Nephron (organoid): ENCODE results near the gene SLC1A2.

Experiments
- H3K27ac Mint-ChIP-seq, 3 experiments: 2 replicates each; pipeline ENCODE4 v1.8.0; 2020; ENCODE audit warnings: mixed read lengths in 3 of 3, mild to moderate bottlenecking in 2 of 3, moderate library complexity in 1 of 3
- H3K27me3 Mint-ChIP-seq: 2 replicates; pipeline ENCODE4 v1.8.0; 2021; ENCODE audit warnings: low read depth, mild to moderate bottlenecking, moderate library complexity, mixed read lengths
- H3K36me3 Mint-ChIP-seq: 2 replicates; pipeline ENCODE4 v1.8.0; 2020; ENCODE audit warnings: low read depth, mixed read lengths
- H3K4me1 Mint-ChIP-seq: 2 replicates; pipeline ENCODE4 v1.8.0; 2020; ENCODE audit warnings: mixed read lengths
- H3K4me3 Mint-ChIP-seq, 3 experiments: 2 replicates each; pipeline ENCODE4 v1.8.0; 2020; ENCODE audit warnings: mild to moderate bottlenecking in 3 of 3, mixed read lengths in 3 of 3, moderate library complexity in 2 of 3
- H3K9me3 Mint-ChIP-seq: 2 replicates; pipeline ENCODE4 v1.8.0; 2020; ENCODE audit warnings: mixed read lengths
- TF ChIP-seq, protein P1 (sequence below), 3 experiments: fragments of 200-600 bp; sonication (generic); IDR thresholded peaks; one replicate each; pipeline ENCODE4 v1.5.0; 2021; ENCODE audit warnings: antibody characterized with exemption in 3 of 3; ENCODE audit not compliant: unreplicated experiment in 3 of 3

Gene SLC1A2

DNA sequence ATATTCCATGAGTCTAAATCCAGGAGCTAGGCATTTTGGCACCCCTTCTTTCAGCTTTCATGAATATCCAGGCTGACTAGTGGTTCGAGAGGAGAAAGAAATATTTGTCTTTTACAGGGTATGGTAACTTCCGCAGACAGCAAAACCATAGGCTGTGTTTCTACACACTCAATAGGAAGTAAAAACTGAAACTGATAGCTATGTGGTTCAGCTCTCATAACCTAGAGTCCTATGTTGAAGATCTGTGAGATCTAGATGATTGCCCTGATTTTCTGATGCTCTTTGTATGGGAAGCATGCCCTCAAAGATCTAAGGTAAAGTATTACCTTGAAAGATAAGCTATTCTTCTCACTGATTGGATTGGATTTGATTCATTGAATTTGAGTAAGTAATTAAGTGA, 162.1 kb downstream of the SLC1A2 start:
- Mint-ChIP-seq H3K4me1 (no peaks in the 10 kb centered on the region), H3K4me3 (no peak overlapping the region), H3K9me3 (no peaks in the 10 kb centered on the region), H3K27me3 (no peaks in the 10 kb centered on the region), H3K27ac (no peak overlapping the region), H3K36me3 (no peaks in the 10 kb centered on the region)
- TF ChIP-seq, protein P1, sequence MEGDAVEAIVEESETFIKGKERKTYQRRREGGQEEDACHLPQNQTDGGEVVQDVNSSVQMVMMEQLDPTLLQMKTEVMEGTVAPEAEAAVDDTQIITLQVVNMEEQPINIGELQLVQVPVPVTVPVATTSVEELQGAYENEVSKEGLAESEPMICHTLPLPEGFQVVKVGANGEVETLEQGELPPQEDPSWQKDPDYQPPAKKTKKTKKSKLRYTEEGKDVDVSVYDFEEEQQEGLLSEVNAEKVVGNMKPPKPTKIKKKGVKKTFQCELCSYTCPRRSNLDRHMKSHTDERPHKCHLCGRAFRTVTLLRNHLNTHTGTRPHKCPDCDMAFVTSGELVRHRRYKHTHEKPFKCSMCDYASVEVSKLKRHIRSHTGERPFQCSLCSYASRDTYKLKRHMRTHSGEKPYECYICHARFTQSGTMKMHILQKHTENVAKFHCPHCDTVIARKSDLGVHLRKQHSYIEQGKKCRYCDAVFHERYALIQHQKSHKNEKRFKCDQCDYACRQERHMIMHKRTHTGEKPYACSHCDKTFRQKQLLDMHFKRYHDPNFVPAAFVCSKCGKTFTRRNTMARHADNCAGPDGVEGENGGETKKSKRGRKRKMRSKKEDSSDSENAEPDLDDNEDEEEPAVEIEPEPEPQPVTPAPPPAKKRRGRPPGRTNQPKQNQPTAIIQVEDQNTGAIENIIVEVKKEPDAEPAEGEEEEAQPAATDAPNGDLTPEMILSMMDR (IDR thresholded peaks at IDR 0.05; ENCODE audit: unreplicated experiment in 3 of 3), result no peak

DNA sequence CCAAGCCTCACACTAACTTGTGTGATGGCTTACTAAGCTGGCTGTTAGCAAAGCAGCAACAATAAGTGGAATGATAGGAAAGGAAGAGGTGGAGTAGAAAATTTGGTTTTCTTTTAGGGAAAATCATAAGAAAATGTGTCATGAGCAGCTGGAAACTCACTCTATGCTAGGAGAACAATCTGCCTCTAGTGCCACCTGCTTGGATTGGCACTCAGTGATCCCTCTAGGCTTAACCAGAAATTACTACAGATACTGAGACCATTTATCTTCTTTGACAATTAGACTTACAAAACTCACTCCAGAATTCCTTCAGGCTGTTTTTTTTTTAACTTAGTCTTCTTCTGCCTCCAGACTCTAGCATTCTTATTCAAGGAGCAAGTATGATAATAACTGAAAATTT, 163.1 kb downstream of the SLC1A2 start:
- Mint-ChIP-seq H3K4me3 (no peak overlapping the region), H3K36me3 (no peaks in the 10 kb centered on the region), H3K27ac (no peak overlapping the region), H3K27me3 (no peaks in the 10 kb centered on the region), H3K4me1 (no peaks in the 10 kb centered on the region), H3K9me3 (no peaks in the 10 kb centered on the region)
- TF ChIP-seq, protein P1 (IDR thresholded peaks at IDR 0.05; ENCODE audit: unreplicated experiment in 3 of 3), result no peak

DNA sequence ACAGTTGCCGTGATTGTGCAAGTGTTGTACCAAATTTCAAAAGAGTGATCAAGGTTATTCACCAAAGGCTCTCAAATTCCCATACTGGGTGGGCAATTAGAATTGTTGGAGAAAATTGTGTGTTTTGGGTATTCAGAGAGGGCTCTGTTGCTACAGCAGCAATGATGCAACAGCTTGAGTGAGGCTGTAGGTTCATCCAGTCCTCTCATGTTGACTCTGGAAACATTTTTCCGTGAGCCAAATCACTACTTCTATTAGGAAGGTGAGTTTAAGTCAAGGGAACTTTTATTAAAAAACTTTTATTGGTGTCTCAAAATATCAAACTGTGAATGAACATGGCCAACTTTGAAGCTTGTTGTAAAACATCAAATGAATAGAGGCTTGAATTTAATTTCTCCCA, 163.8 kb downstream of the SLC1A2 start:
- Mint-ChIP-seq H3K4me1 (no peaks in the 10 kb centered on the region), H3K4me3 (no peak overlapping the region), H3K36me3 (no peaks in the 10 kb centered on the region), H3K27me3 (no peaks in the 10 kb centered on the region), H3K9me3 (no peaks in the 10 kb centered on the region), H3K27ac (no peak overlapping the region)
- TF ChIP-seq, protein P1 (IDR thresholded peaks at IDR 0.05; ENCODE audit: unreplicated experiment in 3 of 3), result no peak

DNA sequence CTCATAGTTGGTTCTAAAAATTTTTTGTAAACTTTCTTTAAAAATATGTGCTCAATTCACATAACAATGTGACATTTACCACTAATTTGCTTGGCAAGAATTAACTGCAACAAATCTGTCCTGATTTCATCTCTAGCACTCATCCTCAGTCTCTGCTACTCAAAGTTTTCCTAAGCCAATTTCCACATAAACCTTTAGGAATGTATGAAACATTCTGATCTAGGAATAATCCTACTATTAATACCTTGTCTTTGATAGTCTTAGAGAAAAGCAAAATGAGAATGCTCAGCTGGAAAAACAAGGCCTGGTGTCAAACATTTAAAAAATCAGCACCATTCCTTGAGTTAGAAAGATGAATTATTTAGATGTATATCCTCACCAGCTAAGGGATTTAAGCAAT, 166.1 kb downstream of the SLC1A2 start:
- Mint-ChIP-seq H3K36me3 (no peaks in the 10 kb centered on the region), H3K27me3 (no peaks in the 10 kb centered on the region), H3K4me3 (no peak overlapping the region), H3K27ac (no peak overlapping the region), H3K4me1 (no peaks in the 10 kb centered on the region), H3K9me3 (peaks cover 1% of the 10 kb centered on the region)
- TF ChIP-seq, protein P1 (IDR thresholded peaks at IDR 0.05; ENCODE audit: unreplicated experiment in 3 of 3), result no peak

DNA sequence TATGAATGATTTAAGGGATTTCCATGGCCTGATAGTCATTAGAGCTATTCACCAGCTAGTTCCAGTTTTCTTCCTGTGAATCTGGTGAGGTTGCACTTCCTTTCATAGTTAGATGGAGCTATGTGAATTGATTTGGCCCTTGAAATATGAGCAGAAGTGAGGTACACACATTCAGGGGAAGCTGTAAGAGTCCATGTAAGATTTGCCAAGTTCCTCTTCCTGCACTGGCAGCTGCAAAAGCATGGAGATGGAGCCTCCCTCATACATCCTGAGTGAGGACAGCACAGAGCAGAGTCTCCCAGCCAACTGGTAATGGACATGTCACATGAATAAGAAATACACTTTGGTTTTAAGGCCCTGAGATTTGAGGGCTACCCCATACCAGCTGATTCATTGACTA, 168.7 kb downstream of the SLC1A2 start:
- H3K4me3 Mint-ChIP-seq, result no peak overlapping the region
- H3K4me1 Mint-ChIP-seq, result no peaks in the 10 kb centered on the region
- TF ChIP-seq, protein P1 (IDR thresholded peaks at IDR 0.05; ENCODE audit: unreplicated experiment in 3 of 3), result no peak
- H3K27me3 Mint-ChIP-seq, result no peaks in the 10 kb centered on the region
- H3K9me3 Mint-ChIP-seq, result peaks cover 4% of the 10 kb centered on the region
- no peaks in the 10 kb centered on the region for H3K36me3 Mint-ChIP-seq
- no peak overlapping the region for H3K27ac Mint-ChIP-seq

DNA sequence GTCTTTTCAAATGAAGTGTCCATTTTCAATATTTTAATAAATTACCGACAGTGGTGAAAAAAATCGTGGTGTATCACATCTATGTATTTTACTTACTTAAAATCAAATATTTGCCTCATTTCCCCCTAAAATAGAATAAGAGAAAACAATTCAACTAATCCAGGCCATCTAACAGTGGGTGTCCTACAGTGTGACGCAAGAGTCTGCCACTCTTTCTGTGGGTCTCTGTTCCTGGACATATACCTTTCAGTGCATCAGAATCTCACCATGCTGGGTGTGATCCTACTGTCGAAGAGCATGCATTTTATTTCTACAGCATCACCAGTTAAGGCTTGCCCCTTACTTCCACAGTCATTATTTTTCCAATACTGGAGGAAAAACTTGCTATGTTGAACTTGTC, 169.2 kb downstream of the SLC1A2 start:
- Mint-ChIP-seq H3K36me3 (no peaks in the 10 kb centered on the region), H3K4me3 (no peak overlapping the region), H3K4me1 (no peaks in the 10 kb centered on the region), H3K27me3 (no peaks in the 10 kb centered on the region), H3K9me3 (peaks cover 4% of the 10 kb centered on the region), H3K27ac (no peak overlapping the region)
- TF ChIP-seq, protein P1 (IDR thresholded peaks at IDR 0.05; ENCODE audit: unreplicated experiment in 3 of 3), result no peak
